A549 treated with Mapracorat at 1 μM for 4 hours (cell line): ENCODE measurements around the gene GLIPR2. TPM values are rescaled to one million over a fixed set of nuclear protein-coding genes. Genes with fewer than 3 reads are reported as not detected.

ENCODE experiments used
- total RNA-seq: library from RNA; stranded (reverse); fragments of 200-300 nt; extraction: Qiagen RNA extraction; gene quantifications from 5 replicates; pipeline ENCODE4 v1.2.3, GENCODE V29; 2022

GLIPR2 gene
- 7.9 to 10.6 TPM (median 9.4 TPM) in 5 replicates for total RNA-seq

GRCh38 chr9:36136272-36136893 lies at the start of gene GLIPR2:
GLIPR2 (plus strand) TSS chr9:36136733; CDS start chr9:36136779, 46 bp downstream.

GRCh38 chr9:36169166-36169565 lies 32.6 kb downstream of the GLIPR2 start, which contains the start of gene CCIN:
CCIN (plus strand) TSS chr9:36169388; CDS start chr9:36169503, 115 bp downstream.

GRCh38 chr9:36190388-36191289 lies 54.1 kb downstream of the GLIPR2 start, which contains the start of gene CLTA:
CLTA (plus strand) TSS chr9:36190921; CDS start chr9:36191057, 136 bp downstream.

Other genes with a start within 250 kb of the GLIPR2 start
- gene HRCT1, start 230.5 kb upstream of the GLIPR2 start, total RNA-seq: 0.32 to 0.51 TPM (median 0.40 TPM) in 5 replicates
- gene SPAAR, start 227.2 kb upstream of the GLIPR2 start, total RNA-seq: 0.13 TPM in 1 of 5 replicates, not detected in the others
- gene OR2S2, start 178.6 kb upstream of the GLIPR2 start, total RNA-seq: not detected in 5 replicates
- 5.2 to 6.2 TPM (median 5.8 TPM) in 5 replicates for gene RECK, start 99.8 kb upstream of the GLIPR2 start, total RNA-seq
- gene CCIN, start 32.7 kb downstream of the GLIPR2 start, total RNA-seq: 0.06 to 0.08 TPM in 2 of 5 replicates, not detected in the others
- gene CLTA, start 54.2 kb downstream of the GLIPR2 start, total RNA-seq: 328 to 427 TPM (median 379 TPM) in 5 replicates
- 11.0 to 16.4 TPM (median 14.2 TPM) in 5 replicates for gene GNE, start 121.7 kb downstream of the GLIPR2 start, total RNA-seq